HepG2 (cell line): ENCODE measurements around the gene SEMA7A. TPM values are rescaled to one million over a fixed set of nuclear protein-coding genes. Genes with fewer than 3 reads are reported as not detected.

Source experiments
- DMAP1 ChIP-seq: IDR thresholded peaks from 2 replicates; pipeline ENCODE4 v1.6.1; 2016
- ELF4 ChIP-seq: sonication (generic); formaldehyde crosslinking; IDR thresholded peaks from 2 replicates; pipeline ENCODE4 v1.5.0; 2020; ENCODE audit warnings: missing genetic modification reagents, mild to moderate bottlenecking, moderate library complexity, borderline replicate concordance
- GABPA ChIP-seq, 2 experiments: IDR thresholded peaks; 2 replicates each; pipeline ENCODE4 v1.6.1; 2011 to 2016; ENCODE audit warnings: low read depth in 2 of 2, low read length in 1 of 2, missing biosample characterization in 1 of 2, missing genetic modification characterization in 1 of 2
- GATAD2A ChIP-seq: IDR thresholded peaks from 2 replicates; pipeline ENCODE4 v1.6.1; 2016
- KLF11 ChIP-seq: IDR thresholded peaks from 2 replicates; pipeline ENCODE4 v1.6.1; 2016; ENCODE audit warnings: missing compliant biosample characterization
- MIXL1 ChIP-seq: IDR thresholded peaks from 2 replicates; pipeline ENCODE4 v1.6.1; 2016
- NONO ChIP-seq, 2 experiments: fragments of 450-650 bp in 1 of 2; sonication (generic) in 1 of 2; formaldehyde crosslinking in 1 of 2; IDR thresholded peaks in 1 of 2; conservative IDR thresholded peaks in 1 of 2; 2 replicates each; pipeline versions ENCODE4 v1.6.1 to v1.8.0; 2017 to 2022; ENCODE audit warnings: mild to moderate bottlenecking in 1 of 2, missing genetic modification reagents in 1 of 2, moderate library complexity in 1 of 2
- PCBP2 ChIP-seq: fragments of 200-400 bp; formaldehyde crosslinking; optimal IDR thresholded peaks from 2 replicates; pipeline ENCODE3; 2018; ENCODE audit warnings: low read length, low read depth; ENCODE audit not compliant: poor library complexity, severe bottlenecking
- PLRG1 ChIP-seq: fragments of 450-650 bp; conservative IDR thresholded peaks from 2 replicates; pipeline ENCODE4 v1.6.1; 2016
- PPARG ChIP-seq: conservative IDR thresholded peaks from 2 replicates; pipeline ENCODE4 v1.6.1; 2016; ENCODE audit warnings: missing biosample characterization, missing genetic modification reagents
- RFX1 ChIP-seq: fragments of 450-650 bp; IDR thresholded peaks from 2 replicates; pipeline ENCODE4 v1.6.1; 2017
- SALL1 ChIP-seq: sonication (generic); formaldehyde crosslinking; IDR thresholded peaks from 2 replicates; pipeline ENCODE4 v1.8.0; 2022; ENCODE audit warnings: mild to moderate bottlenecking, missing genetic modification reagents
- SMC3 ChIP-seq: IDR thresholded peaks from 2 replicates; pipeline ENCODE4 v1.6.1; 2011; ENCODE audit warnings: low read length, improper control_type of control experiment
- SP140L ChIP-seq: sonication (generic); formaldehyde crosslinking; IDR thresholded peaks from 2 replicates; pipeline ENCODE4 v1.4.0; 2020; ENCODE audit warnings: missing genetic modification reagents, borderline replicate concordance
- TARDBP ChIP-seq: sonication (generic); formaldehyde crosslinking; IDR thresholded peaks from 2 replicates; pipeline ENCODE4 v1.8.0; 2022; ENCODE audit warnings: mild to moderate bottlenecking, missing genetic modification reagents
- ZNF451 ChIP-seq: sonication (generic); formaldehyde crosslinking; IDR thresholded peaks from 2 replicates; pipeline ENCODE4 v1.5.0; 2020; ENCODE audit warnings: mild to moderate bottlenecking, missing genetic modification reagents
- ZNF674 ChIP-seq: sonication (generic); formaldehyde crosslinking; IDR thresholded peaks from 2 replicates; pipeline ENCODE4 v1.5.0; 2020; ENCODE audit warnings: low read depth, mild to moderate bottlenecking, missing genetic modification reagents
- polyA plus RNA-seq, 8 experiments: library from polyadenylated mRNA; depleted of rRNA in 3 of 8; stranded (reverse) in 7 of 8; unstranded in 1 of 8; fragments of >200 nt; fragmentation: Illumina TruSeq in 4 of 8; extraction: Trizol in 4 of 8; gene quantifications; 2 replicates each; pipeline versions ENCODE4 v1.2.1 to v1.2.3, GENCODE V29; 2011 to 2016; ENCODE audit warnings: low read depth in 4 of 8, missing spikeins in 1 of 8, mixed read lengths in 1 of 8; ENCODE audit not compliant: insufficient read depth in 1 of 8
- total RNA-seq, 5 experiments: library from RNA; depleted of rRNA; stranded (reverse); fragments of >200 nt; fragmentation: Illumina TruSeq; extraction: Trizol; gene quantifications; 2 replicates each; pipeline ENCODE4 v1.2.3, GENCODE V29; 2016; ENCODE audit warnings: low read depth in 1 of 5
- TF ChIP-seq, protein P1 (sequence below): sonication (generic); formaldehyde crosslinking; IDR thresholded peaks from 2 replicates; pipeline ENCODE4 v1.4.0; 2020; ENCODE audit warnings: missing genetic modification reagents, borderline replicate concordance
- TF ChIP-seq, protein P2 (sequence below): sonication (generic); formaldehyde crosslinking; IDR thresholded peaks from 2 replicates; pipeline ENCODE4 v1.4.0; 2020; ENCODE audit warnings: missing genetic modification reagents, borderline replicate concordance
- TF ChIP-seq, protein P3 (sequence below): sonication (generic); formaldehyde crosslinking; IDR thresholded peaks from 2 replicates; pipeline ENCODE4 v1.9.0; 2021; ENCODE audit warnings: missing genetic modification reagents, mild to moderate bottlenecking, borderline replicate concordance
- TF ChIP-seq, protein P4 (sequence below): sonication (generic); formaldehyde crosslinking; IDR thresholded peaks from 2 replicates; pipeline ENCODE4 v1.4.0; 2020; ENCODE audit warnings: missing genetic modification reagents, borderline replicate concordance

The SEMA7A gene
- total and polyA plus RNA-seq, 2 of the 13 experiments (the other 11 are each of a cell fraction or from before 2014, with no cell fraction given), result 9.0 to 15.8 TPM

DNA sequence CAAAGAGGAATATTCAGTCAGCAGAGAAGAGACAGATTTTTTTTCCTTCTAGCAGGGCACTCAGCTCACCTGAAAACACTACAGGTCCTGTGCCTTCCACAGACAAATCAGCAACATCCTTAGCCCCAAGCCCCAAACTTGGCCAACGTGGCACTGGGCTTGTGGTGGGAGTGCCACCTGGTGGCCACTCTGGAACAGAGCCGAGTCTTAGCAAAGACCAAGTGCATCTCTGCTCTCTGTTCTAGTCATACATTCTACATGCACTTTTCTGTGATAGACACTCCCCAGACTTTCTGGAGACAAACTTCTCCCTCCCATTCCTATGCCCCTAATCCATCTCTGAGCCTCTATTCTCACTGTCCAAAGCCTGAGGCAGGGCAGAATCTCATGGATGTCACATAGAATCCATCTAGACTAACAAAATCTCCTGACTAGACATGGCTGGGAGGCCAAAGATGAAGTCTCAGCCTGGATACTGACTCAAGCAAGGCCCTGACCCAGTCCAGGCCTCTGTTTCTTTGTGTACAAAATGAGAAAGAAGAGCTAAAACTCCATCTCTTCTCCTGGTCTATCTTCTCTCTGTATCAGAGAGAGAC is 5.1 kb upstream of the SEMA7A start (continued):
- TF ChIP-seq, protein P1, sequence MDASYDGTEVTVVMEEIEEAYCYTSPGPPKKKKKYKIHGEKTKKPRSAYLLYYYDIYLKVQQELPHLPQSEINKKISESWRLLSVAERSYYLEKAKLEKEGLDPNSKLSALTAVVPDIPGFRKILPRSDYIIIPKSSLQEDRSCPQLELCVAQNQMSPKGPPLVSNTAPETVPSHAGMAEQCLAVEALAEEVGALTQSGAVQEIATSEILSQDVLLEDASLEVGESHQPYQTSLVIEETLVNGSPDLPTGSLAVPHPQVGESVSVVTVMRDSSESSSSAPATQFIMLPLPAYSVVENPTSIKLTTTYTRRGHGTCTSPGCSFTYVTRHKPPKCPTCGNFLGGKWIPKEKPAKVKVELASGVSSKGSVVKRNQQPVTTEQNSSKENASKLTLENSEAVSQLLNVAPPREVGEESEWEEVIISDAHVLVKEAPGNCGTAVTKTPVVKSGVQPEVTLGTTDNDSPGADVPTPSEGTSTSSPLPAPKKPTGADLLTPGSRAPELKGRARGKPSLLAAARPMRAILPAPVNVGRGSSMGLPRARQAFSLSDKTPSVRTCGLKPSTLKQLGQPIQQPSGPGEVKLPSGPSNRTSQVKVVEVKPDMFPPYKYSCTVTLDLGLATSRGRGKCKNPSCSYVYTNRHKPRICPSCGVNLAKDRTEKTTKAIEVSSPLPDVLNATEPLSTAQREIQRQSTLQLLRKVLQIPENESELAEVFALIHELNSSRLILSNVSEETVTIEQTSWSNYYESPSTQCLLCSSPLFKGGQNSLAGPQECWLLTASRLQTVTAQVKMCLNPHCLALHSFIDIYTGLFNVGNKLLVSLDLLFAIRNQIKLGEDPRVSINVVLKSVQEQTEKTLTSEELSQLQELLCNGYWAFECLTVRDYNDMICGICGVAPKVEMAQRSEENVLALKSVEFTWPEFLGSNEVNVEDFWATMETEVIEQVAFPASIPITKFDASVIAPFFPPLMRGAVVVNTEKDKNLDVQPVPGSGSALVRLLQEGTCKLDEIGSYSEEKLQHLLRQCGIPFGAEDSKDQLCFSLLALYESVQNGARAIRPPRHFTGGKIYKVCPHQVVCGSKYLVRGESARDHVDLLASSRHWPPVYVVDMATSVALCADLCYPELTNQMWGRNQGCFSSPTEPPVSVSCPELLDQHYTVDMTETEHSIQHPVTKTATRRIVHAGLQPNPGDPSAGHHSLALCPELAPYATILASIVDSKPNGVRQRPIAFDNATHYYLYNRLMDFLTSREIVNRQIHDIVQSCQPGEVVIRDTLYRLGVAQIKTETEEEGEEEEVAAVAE (CRISPR knock-in tag), result no peak
- peak; percentile 56 for TF ChIP-seq SALL1
- no peak for TF ChIP-seq PCBP2
- TF ChIP-seq, protein P2, sequence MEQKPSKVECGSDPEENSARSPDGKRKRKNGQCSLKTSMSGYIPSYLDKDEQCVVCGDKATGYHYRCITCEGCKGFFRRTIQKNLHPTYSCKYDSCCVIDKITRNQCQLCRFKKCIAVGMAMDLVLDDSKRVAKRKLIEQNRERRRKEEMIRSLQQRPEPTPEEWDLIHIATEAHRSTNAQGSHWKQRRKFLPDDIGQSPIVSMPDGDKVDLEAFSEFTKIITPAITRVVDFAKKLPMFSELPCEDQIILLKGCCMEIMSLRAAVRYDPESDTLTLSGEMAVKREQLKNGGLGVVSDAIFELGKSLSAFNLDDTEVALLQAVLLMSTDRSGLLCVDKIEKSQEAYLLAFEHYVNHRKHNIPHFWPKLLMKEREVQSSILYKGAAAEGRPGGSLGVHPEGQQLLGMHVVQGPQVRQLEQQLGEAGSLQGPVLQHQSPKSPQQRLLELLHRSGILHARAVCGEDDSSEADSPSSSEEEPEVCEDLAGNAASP, result peak; percentile 53; the same call in 1 of the 2 replicates
- TF ChIP-seq TARDBP (CRISPR knock-in tag), result no peak
- TF ChIP-seq PPARG (CRISPR knock-in tag), result peak; percentile 54; the same call in 1 of the 2 replicates
- TF ChIP-seq DMAP1 (CRISPR knock-in tag), result peak; percentile 71; the same call in 1 of the 2 replicates
- no peak for TF ChIP-seq ZNF451 (CRISPR knock-in tag)
- TF ChIP-seq KLF11, result 0 out of 2 replicates have a peak, but pooled peaks have one; percentile 51
- TF ChIP-seq, protein P3, sequence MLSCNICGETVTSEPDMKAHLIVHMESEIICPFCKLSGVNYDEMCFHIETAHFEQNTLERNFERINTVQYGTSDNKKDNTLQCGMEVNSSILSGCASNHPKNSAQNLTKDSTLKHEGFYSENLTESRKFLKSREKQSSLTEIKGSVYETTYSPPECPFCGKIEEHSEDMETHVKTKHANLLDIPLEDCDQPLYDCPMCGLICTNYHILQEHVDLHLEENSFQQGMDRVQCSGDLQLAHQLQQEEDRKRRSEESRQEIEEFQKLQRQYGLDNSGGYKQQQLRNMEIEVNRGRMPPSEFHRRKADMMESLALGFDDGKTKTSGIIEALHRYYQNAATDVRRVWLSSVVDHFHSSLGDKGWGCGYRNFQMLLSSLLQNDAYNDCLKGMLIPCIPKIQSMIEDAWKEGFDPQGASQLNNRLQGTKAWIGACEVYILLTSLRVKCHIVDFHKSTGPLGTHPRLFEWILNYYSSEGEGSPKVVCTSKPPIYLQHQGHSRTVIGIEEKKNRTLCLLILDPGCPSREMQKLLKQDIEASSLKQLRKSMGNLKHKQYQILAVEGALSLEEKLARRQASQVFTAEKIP (CRISPR knock-in tag), result no peak
- TF ChIP-seq SP140L, result no peak
- no peak for TF ChIP-seq RFX1
- TF ChIP-seq ELF4 (CRISPR knock-in tag), result no peak
- peak; percentile 98 for TF ChIP-seq SMC3
- TF ChIP-seq, protein P4, sequence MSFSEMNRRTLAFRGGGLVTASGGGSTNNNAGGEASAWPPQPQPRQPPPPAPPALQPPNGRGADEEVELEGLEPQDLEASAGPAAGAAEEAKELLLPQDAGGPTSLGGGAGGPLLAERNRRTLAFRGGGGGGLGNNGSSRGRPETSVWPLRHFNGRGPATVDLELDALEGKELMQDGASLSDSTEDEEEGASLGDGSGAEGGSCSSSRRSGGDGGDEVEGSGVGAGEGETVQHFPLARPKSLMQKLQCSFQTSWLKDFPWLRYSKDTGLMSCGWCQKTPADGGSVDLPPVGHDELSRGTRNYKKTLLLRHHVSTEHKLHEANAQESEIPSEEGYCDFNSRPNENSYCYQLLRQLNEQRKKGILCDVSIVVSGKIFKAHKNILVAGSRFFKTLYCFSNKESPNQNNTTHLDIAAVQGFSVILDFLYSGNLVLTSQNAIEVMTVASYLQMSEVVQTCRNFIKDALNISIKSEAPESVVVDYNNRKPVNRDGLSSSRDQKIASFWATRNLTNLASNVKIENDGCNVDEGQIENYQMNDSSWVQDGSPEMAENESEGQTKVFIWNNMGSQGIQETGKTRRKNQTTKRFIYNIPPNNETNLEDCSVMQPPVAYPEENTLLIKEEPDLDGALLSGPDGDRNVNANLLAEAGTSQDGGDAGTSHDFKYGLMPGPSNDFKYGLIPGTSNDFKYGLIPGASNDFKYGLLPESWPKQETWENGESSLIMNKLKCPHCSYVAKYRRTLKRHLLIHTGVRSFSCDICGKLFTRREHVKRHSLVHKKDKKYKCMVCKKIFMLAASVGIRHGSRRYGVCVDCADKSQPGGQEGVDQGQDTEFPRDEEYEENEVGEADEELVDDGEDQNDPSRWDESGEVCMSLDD (CRISPR knock-in tag), result no peak
- TF ChIP-seq GABPA (IDR thresholded peaks at IDR 0.05; ENCODE audit: low read depth, low read length), result no peak
- TF ChIP-seq GABPA (CRISPR knock-in tag; IDR thresholded peaks at IDR 0.05; ENCODE audit: low read depth), result no peak
- TF ChIP-seq ZNF674 (CRISPR knock-in tag), result no peak
- TF ChIP-seq GATAD2A (CRISPR knock-in tag), result peak; percentile 78
- TF ChIP-seq NONO (IDR thresholded peaks at IDR 0.05), result no peak
- no peak for TF ChIP-seq NONO (CRISPR knock-in tag; conservative IDR thresholded peaks at IDR 0.05)
- no peak for TF ChIP-seq PLRG1
- TF ChIP-seq MIXL1, result peak; percentile 52; the same call in 1 of the 2 replicates
